Iris pigment epithelial cell (primary cell): ENCODE measurements around the gene SLC7A4.
"Not testable (repeated sequence)": the region's sequence is repeated elsewhere in the genome, so short reads cannot be mapped to it uniquely, and the experiment has no call there.

Source experiments
- DNase-seq: peaks from one replicate; pipeline ENCODE4 v3.0.0-alpha.2; 2011; ENCODE audit warnings: low read depth

Gene SLC7A4

GRCh38 chr22:21042978-21043859 is 10.9 kb upstream of the SLC7A4 start:
- DNase-seq: no peak

- peak; percentile 87 for DNase-seq
Measured at GRCh38 chr22:21041937-21042336, 9.6 kb upstream of the SLC7A4 start.

GRCh38 chr22:21039158-21039557 is 6.8 kb upstream of the SLC7A4 start:
- DNase-seq: not testable (repeated sequence)

- DNase-seq: peak; percentile 44
Measured at GRCh38 chr22:21038405-21038804, 6.0 kb upstream of the SLC7A4 start.

GRCh38 chr22:21034989-21035388 is 2.6 kb upstream of the SLC7A4 start:
- DNase-seq: no peak

GRCh38 chr22:21033895-21034294 is 1.5 kb upstream of the SLC7A4 start:
- DNase-seq: no peak

- DNase-seq: no peak
Measured at GRCh38 chr22:21032868-21033688, 717 bp upstream of the SLC7A4 start.

GRCh38 chr22:21031545-21032036 is 770 bp downstream of the SLC7A4 start:
- DNase-seq: no peak

- no peak for DNase-seq
Measured at GRCh38 chr22:21030621-21031544, 1.5 kb downstream of the SLC7A4 start.

- DNase-seq: no peak
Measured at GRCh38 chr22:21030032-21030431, 2.3 kb downstream of the SLC7A4 start.

- no peak for DNase-seq
Measured at GRCh38 chr22:21029486-21030025, 2.8 kb downstream of the SLC7A4 start.

- no peak for DNase-seq
Measured at GRCh38 chr22:21028277-21029251, 3.8 kb downstream of the SLC7A4 start.

- peak; percentile 50 for DNase-seq
Measured at GRCh38 chr22:21026783-21027692, 5.3 kb downstream of the SLC7A4 start.

GRCh38 chr22:21025763-21026755 is 6.3 kb downstream of the SLC7A4 start:
- no peak for DNase-seq

- no peak for DNase-seq
Measured at GRCh38 chr22:21025266-21025665, 7.1 kb downstream of the SLC7A4 start.

- DNase-seq: no peak
Measured at GRCh38 chr22:21022955-21023614, 9.3 kb downstream of the SLC7A4 start.

- DNase-seq: no peak
Measured at GRCh38 chr22:21022507-21022906, 9.9 kb downstream of the SLC7A4 start.
